GM10248 (cell line): ENCODE measurements around the gene PMS1.

Source experiments
- CTCF ChIA-PET: fragments of 300-600 bp; sonication (Branson Sonifier 250); formaldehyde crosslinking; extraction: SDS; loops from one replicate; lab custom pipeline; 2021; ENCODE audit warnings: antibody characterized with exemption; lab: Yijun Ruan, JAX
- POLR2A ChIA-PET: fragments of 350-650 bp; sonication (Branson Sonifier 250); formaldehyde crosslinking; extraction: SDS; loops from one replicate; lab custom pipeline; 2020; ENCODE audit warnings: antibody characterized with exemption; lab: Yijun Ruan, JAX
- DNase-seq: peaks from one replicate; pipeline ENCODE4 v3.0.0; 2012; ENCODE audit errors: extremely low spot score
- TF ChIP-seq, protein P1 (sequence below): IDR thresholded peaks from 2 replicates; pipeline ENCODE4 v1.5.1; 2012; ENCODE audit warnings: mild to moderate bottlenecking, low read depth; ENCODE audit errors: extremely low read depth, missing control alignments, control extremely low read depth

Gene PMS1

DNA sequence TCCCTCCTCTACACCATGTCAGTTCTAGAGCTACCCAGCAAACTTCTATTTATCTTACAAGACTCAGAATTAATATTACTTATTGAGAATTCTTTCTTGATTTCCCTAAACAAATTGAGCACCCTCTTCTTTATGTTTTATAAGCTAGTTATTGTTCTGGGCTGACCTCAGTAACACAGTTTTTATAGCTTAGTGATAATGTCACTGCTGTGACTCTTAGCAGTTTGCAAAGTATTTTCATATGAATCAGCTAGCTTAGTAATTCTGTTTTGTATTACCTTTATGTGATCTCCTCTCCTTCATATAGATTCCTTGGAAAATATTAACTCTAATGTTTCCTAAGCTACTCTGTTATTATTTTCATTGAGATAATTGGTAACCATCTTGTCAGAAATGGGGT lies 114.9 kb downstream of the PMS1 start:
- POLR2A ChIA-PET: no interaction called here
- TF ChIP-seq, protein P1, sequence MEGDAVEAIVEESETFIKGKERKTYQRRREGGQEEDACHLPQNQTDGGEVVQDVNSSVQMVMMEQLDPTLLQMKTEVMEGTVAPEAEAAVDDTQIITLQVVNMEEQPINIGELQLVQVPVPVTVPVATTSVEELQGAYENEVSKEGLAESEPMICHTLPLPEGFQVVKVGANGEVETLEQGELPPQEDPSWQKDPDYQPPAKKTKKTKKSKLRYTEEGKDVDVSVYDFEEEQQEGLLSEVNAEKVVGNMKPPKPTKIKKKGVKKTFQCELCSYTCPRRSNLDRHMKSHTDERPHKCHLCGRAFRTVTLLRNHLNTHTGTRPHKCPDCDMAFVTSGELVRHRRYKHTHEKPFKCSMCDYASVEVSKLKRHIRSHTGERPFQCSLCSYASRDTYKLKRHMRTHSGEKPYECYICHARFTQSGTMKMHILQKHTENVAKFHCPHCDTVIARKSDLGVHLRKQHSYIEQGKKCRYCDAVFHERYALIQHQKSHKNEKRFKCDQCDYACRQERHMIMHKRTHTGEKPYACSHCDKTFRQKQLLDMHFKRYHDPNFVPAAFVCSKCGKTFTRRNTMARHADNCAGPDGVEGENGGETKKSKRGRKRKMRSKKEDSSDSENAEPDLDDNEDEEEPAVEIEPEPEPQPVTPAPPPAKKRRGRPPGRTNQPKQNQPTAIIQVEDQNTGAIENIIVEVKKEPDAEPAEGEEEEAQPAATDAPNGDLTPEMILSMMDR: no peak
- DNase-seq: no peak
- CTCF ChIA-PET: interaction anchor here (1.0 to 1.2 kb wide), 2 partner anchors 7 to 13 kb away, joined by 3 read pairs; no protein-coding TSS in a partner anchor

DNA sequence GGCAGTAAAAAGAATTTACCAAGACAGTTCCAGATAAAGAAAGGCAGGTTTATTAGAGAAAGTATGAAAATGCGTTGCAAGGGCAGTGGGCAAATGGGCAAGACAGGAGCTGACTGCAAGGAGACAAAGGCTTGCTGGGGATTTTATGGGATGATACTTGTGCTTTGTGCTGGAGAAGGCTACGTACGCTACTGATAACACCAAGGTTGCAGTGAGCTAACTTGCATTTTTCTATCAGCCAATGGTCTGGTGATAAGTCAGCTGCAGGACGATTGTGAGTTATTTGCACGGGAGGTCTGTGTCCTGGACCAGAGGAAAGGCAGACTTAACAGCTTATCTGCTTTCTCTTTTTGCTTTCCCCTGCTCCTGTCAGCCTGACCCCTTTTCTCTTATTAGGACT lies 116.5 kb downstream of the PMS1 start:
- CTCF ChIA-PET: interaction anchor here (0.9 kb wide), 1 partner anchor 15 kb away, joined by 3 read pairs; no protein-coding TSS in a partner anchor
- POLR2A ChIA-PET: no interaction called here
- TF ChIP-seq, protein P1: no peak
- DNase-seq: no peak

DNA sequence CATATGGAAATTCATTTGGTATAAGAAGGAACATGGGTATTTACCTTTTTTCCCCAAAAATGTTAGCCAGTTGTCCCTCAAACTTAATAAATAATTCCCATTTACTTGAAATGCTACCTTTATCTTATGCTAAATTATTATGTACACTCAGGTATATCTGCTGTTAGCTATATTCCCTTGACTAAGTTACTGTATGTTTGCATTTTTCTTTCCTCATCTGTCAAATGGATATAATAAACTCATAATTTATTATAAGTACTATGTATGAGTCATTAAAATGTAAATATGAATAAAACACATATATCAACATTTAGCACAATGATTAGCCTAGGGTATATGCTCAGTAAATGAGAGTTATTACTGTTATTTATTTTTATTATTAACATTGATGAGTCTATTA lies 117.4 kb downstream of the PMS1 start:
- DNase-seq: no peak
- POLR2A ChIA-PET: no interaction called here
- CTCF ChIA-PET: no interaction called here
- TF ChIP-seq, protein P1: no peak

DNA sequence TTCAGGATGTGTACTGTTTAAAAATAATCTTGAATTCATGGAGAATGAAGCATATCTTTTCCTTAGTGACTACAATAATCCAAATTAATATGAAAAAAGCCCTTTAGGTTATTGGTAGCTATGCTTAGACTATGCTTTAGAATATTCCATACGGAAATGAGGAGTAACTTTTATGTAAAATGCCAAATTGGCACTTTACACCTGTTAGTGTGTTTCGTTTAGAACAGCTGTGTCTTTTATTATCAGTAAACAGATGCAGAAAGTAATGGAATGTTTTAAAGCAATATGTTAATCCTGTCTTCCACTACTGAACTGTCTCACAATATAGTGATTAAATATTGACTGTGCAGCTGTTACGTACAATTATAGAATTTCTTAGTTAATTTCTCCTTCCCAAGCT lies 129.6 kb downstream of the PMS1 start:
- POLR2A ChIA-PET: no interaction called here
- DNase-seq: no peak
- CTCF ChIA-PET: interaction anchor here (0.9 to 1.2 kb wide), 2 partner anchors 22 to 31 kb away, joined by 3 read pairs; no protein-coding TSS in a partner anchor
- TF ChIP-seq, protein P1: no peak

DNA sequence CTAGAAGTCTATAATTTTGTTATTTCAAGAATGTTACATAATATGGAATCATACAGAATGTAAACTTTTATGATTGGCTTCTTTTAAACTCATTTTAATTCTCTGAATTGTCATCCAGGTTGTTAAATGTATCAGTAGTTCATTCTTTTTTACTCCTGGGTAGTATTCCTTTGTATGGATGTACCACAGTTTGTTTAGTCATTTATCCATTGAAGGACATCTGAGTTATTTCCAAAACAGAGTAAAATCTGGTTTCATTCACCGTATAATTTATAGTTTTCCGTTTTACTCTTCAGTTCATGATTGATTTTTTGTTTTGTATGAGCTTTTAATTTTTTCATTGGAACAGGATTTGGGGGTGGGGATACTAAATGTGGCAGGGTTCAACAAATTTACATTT lies 132.4 kb downstream of the PMS1 start:
- no peak for DNase-seq
- TF ChIP-seq, protein P1: no peak
- POLR2A ChIA-PET: no interaction called here
- CTCF ChIA-PET: interaction anchor here (1.0 to 1.3 kb wide), 3 partner anchors 13 to 30 kb away, joined by 3 read pairs; no protein-coding TSS in a partner anchor
